Stimulated activated CD8-positive, alpha-beta memory T cell treated with anti-CD3 and anti-CD28 coated beads, Interleukin-4, amount 100 ng/mL, for 4 hours (primary cell): ENCODE measurements around the gene MCL1.
"Not testable (repeated sequence)": the region's sequence is repeated elsewhere in the genome, so short reads cannot be mapped to it uniquely, and the experiment has no call there.

Experiments used
- DNase-seq, 2 donors: peaks; one replicate each; pipeline ENCODE4 v3.0.0-alpha.2; 2020; ENCODE audit warnings: low read depth in 2 of 2, low spot score in 1 of 2

Gene MCL1

DNA sequence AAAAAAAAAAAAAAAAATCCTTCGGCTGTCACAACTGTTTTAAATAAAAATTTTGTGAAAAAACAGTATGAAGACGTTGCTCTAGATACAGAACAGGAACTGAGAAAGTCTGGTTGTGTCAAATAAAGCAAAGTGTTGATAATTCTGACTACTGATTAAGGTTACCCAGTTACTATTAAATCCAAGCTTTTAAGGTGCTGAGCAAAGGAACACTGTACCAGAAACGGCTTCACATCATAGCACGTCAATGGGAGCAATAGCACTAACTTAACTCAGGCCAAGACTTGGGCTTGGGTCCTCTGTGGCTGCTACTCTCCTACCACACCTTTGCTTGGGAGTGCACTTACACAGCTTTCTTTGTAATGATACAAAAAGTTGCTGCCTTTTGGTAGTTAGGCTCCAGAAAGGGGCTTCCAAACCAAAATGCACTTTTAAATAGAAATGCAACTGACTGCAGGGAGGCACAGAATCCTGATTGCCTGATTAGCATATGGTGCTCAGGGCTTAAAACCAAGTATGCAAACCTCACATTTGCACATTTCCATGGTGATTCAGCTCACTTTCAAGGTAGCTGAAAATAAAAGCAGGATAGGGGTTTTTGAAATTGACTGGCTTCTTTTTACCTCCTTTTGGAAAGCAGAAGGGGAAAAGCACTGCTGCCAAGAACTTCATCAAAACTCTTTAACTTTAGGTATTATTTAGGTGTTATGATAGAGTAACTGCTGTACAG lies 6.3 kb downstream of the MCL1 start:
- DNase-seq, result no peak

DNA sequence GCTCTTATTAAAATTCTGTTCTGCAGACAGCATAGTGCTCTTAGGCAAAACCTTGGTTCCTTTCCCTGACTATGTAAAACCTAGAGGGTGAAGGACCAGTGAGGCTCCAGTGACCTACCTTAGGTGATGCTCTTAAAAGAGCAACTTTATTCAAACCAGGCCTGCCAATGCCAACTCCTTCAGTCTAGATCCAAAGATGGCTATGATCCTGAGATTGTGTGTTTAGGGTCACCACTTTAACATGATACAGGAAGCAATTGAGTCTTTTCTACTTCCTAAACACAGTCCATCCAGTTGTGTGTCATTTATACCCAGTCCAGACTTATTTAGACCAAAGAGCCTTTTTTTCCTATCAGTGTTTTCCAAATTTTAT lies 10.8 kb downstream of the MCL1 start:
- DNase-seq, result no peak

DNA sequence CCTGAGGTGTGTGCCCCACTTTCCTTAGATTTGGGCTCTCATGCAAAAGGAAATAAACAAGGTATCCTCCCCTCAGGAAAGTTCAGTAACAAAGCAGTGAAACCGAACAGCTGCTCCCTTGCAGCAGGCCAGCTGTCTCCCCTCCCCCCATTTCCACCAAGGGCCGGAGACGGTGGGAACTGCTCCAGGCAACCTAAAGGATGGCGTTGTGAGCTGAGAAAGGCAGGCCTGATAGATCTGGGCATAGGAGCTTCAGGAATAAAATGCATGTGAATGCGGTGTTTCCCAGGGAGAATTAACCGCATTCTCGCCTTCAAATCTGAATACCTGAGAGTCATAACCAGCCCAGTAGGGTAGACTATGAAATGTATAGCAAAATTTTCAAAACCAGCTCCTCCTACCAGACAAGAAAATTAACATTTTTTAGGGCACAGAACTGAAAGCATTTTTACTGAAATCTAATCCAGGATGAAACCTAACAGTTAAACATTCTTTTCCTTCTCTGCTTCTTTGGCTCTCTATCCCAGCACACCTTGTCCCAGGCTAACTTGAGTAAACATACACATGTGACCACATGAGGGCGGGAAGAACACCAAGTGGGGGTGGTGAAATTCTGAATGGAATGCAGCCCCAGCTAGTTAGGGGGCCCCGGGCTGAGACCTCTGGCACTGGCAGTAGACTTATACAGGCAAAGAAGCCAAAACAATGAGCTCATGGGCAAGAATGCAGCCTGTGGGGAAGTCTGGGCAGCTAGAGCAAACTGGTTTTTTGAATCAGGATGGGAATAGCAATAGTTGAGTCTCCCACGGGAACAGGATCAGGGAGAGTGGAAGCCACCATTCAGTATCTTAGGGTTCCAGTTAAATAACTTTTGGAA lies 11.5 kb downstream of the MCL1 start:
- DNase-seq, result no peak

GRCh38 chr1:150567341-150567716 lies 12.1 kb downstream of the MCL1 start:
- no peak for DNase-seq

DNA sequence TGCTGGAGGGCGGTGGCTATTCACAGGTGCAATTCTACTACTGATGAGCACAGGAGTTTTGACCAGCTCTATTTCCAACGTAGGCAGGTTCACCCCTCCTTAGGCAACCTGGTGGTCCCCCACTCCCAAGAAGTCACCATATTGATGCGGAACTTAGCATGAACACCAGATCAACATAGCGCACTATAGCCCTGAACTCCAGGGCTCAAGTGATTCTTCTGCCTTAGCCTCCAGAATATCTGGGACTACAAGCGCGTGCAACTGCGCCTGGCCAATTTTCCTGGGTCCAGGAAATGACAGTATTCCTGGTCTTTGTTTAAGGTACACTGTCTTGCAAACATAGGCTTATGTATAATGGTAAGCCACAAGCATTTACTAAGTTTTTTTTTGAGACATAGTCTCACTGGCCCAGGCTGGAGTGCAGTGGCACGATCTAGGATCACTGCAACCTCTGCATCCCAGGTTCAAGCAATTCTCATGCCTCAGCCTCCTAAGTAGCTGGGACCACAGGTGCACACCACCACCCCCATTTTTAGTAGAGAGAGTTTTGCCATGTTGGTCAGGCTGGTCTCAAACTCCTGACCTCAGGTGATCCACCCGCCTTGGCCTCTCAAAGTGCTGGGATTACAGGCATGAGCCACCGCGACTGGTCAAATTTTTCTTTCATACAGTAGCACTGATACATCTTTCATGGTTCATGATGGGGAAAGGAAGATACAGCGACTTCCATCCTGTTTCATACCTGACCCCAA lies 12.6 kb downstream of the MCL1 start:
- DNase-seq, result no peak

DNA sequence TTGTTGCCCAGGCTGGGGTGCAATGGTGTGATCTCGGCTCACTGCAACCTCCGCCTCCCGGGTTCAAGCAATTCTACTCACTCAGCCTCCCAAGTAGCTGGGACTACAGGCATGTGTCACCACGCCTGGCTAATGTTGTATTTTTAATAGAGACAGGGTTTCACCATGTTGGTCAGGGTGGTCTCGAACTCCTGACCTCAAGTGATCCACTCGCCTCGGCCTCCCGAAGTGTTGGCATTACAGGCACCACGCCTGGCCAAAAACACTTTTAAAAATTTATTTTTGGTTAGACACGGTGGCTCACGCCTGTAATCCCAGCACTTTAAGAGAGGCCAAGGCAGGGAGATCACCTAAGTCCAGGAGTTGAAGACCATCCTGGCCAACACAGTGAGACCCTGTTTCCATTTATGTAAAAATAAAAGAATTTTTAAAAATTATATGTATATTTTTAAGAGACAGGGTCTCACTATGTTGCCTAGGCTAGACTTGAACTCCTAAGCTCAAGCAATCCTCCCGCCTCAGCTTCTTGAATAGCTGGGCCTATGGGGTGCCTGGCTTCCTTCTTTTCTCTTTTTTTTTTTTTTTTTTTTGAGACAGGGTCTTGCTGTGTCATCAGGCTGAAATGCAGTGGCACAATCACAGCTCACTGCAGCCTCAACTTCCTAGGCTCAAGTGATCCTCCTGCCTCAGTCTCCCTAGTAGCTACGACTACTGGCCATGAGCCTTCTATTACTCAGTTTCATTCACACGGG lies 14.0 kb downstream of the MCL1 start:
- DNase-seq, result not testable (repeated sequence)

- DNase-seq, result no peak
Observed at GRCh38 chr1:150564051-150564991, 15.1 kb downstream of the MCL1 start.

DNA sequence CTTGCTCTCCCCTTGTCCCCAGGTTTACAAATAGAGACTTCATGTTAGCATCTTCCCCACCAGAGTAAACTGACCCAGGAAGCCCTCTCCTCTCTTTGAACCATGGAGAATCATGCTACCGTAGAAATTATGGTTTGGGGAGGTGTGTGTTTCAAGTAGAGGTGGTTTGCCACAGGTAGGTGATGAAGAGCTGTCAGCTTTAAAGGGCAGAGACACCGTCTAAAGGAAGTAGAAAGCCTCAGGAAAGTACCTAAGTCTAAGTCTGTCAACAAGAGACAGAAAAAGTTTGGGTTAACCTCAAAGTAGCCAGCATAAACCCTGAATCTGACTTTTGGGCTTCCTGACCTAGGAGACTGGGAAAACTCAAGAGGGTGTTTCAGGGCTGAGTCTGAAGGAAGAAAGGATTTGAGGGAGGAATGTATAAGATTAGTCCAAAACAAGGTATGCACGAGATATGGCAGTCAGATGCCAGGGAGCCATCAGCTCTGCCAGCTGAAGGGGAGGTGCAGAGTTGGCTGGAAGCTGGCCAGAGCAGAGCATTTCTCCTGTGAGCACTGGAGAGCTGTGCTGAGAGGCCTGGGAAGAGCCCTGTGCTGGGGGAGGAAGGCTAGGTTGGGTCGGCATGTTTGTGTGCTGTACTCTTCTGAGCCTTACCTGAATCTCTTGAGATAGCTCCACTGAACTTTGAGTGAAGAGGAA lies 15.9 kb downstream of the MCL1 start:
- no peak for DNase-seq

DNA sequence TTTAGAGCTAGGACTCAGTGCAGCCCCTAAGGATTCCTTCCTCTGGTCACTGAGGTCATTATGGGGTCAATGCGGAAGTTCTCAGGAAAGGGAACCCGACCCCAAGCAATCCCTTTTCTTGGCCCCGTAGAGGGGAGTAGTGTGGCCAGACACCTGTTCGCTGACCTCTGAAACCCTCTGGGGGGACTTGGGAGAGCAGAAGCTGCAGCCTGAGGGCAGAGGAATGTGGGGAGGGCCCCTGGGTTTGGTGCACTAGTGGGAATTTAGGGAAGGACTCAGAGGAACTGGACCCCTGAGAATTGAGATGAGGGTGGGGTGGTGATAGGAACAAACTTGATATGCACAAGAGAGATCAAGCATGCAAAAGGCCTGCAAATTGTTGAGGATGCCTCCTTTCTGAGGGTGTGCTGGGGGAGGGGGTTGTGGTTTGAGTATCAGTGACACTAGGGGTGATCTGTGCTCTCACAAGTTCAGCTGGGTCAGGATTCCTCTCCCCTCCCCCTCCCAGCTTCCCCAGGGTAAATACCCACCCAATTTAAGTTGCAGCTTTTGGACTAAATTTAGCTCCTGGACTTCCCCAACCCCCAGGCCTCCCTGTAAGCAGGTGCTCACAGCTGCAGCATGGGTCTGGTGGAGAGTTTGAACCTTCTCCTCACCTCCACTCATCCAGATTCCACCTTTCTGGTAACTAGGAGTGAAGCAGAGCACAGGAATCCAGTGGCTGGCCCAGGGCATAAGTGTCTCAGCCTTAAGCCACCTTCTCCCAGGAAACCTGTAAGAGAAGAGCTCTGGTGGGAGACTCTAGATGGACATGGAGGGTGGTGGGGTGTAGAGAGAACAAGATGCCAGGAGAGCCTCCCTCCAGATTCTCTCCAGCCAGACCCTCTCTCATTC lies 16.7 kb downstream of the MCL1 start:
- peak; percentile 36 to 68 for DNase-seq

DNA sequence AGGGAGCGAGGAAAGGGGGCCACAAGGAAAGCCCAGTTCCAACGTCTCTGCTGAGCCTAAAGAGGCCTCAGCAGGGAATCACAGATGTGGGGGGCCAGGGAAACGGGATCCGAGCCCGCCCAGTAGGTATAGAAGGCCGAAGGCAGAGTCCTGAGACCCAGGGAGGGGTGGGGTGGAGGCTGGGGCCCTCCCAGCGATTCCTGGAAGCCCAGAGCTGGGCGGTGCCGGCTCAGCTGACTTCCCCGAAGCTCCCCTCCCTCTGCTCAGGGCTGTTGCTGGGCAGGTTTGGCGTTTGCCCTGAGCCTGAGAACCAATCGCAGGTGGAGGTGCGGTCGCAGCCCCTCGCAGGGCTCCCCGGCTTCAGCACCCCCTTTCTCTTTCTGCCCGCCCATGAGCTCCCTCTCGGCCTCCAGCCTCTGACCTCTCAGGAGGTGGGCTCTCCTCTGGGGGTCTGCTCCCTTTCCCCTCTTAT lies 17.4 kb downstream of the MCL1 start:
- peak; percentile 66 to 77 for DNase-seq

GRCh38 chr1:150561254-150561973 lies 18.0 kb downstream of the MCL1 start:
- DNase-seq, result no peak

GRCh38 chr1:150560576-150561253 lies 18.7 kb downstream of the MCL1 start:
- peak; percentile 72 for DNase-seq

- DNase-seq, result peak in 1 of 2 donors; percentile 57
Observed at GRCh38 chr1:150560011-150560438, 19.4 kb downstream of the MCL1 start.

DNA sequence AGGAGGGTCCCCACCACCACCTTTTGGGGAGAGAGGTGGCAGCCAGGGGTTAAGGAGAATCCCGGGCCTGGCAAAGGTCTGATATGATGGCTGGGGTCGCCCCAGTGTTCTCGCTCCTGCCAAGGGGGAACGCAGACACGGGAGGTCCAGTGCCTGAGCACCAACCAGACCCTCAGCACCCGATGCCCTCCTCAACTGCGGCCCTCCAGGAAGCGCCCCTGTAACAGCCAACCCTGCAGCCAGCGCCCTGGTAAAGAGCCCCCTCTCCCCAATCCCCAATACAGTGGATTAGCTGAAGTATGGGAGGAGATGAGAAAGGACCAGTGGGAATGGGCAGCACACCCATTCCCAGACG lies 19.8 kb downstream of the MCL1 start:
- DNase-seq, result no peak

GRCh38 chr1:150558761-150559655 lies 20.4 kb downstream of the MCL1 start:
- DNase-seq, result no peak

- DNase-seq, result no peak
Observed at GRCh38 chr1:150558303-150558704, 21.1 kb downstream of the MCL1 start.
